Mesothelial cell of epicardium (in vitro differentiated cells): Measurements from ENCODE around the gene SPATA46. TPM values are rescaled to one million over a fixed set of nuclear protein-coding genes. Genes with fewer than 3 reads are reported as not detected.
"Not testable (repeated sequence)": the region's sequence is repeated elsewhere in the genome, so short reads cannot be mapped to it uniquely, and the experiment has no call there.

Experiments used
- DNase-seq, 2 experiments: peaks; one replicate each; pipeline ENCODE4 v3.0.0; 2021; ENCODE audit warnings: low spot score in 2 of 2; ENCODE audit not compliant: unreplicated experiment in 2 of 2
- H3K27ac Mint-ChIP-seq: 2 replicates; pipeline ENCODE4 v1.8.0; 2021; ENCODE audit warnings: mixed read lengths
- H3K27me3 Mint-ChIP-seq: 2 replicates; pipeline ENCODE4 v1.8.0; 2021; ENCODE audit warnings: low read depth, mixed read lengths
- H3K36me3 Mint-ChIP-seq: 2 replicates; pipeline ENCODE4 v1.8.0; 2021; ENCODE audit warnings: mixed read lengths
- H3K4me1 Mint-ChIP-seq: 2 replicates; pipeline ENCODE4 v1.8.0; 2021; ENCODE audit warnings: mixed read lengths
- H3K4me3 Mint-ChIP-seq: 2 replicates; pipeline ENCODE4 v1.8.0; 2021; ENCODE audit warnings: mild to moderate bottlenecking, moderate library complexity, mixed read lengths
- H3K9me3 Mint-ChIP-seq: 2 replicates; pipeline ENCODE4 v1.8.0; 2021; ENCODE audit warnings: mixed read lengths
- CTCF ChIP-seq: fragments of 200-600 bp; sonication (generic); IDR thresholded peaks from one replicate; pipeline ENCODE4 v1.5.0; 2021; ENCODE audit warnings: antibody characterized with exemption; ENCODE audit not compliant: unreplicated experiment
- total RNA-seq: library from RNA; stranded (reverse); gene quantifications from 3 replicates; pipeline ENCODE4 v1.2.1, GENCODE V29; 2021

SPATA46 gene
- total RNA-seq, 1 donor from 2014 or later, result not detected

GRCh38 chr1:162353702-162354101 is 23.0 kb downstream of the SPATA46 start:
- no peak overlapping the region for H3K27ac Mint-ChIP-seq
- H3K27me3 Mint-ChIP-seq, result no peaks in the 10 kb centered on the region
- H3K4me3 Mint-ChIP-seq, result no peak overlapping the region
- DNase-seq, result no peak
- peaks cover 6% of the 10 kb centered on the region for H3K36me3 Mint-ChIP-seq
- H3K4me1 Mint-ChIP-seq, result peaks cover 10% of the 10 kb centered on the region
- no peaks in the 10 kb centered on the region for H3K9me3 Mint-ChIP-seq
- no peak for TF ChIP-seq CTCF

- no peak overlapping the region for H3K27ac Mint-ChIP-seq
- TF ChIP-seq CTCF, result no peak
- no peak overlapping the region for H3K4me3 Mint-ChIP-seq
- no peaks in the 10 kb centered on the region for H3K9me3 Mint-ChIP-seq
- H3K36me3 Mint-ChIP-seq, result peaks cover 6% of the 10 kb centered on the region
- DNase-seq, result no peak
- no peaks in the 10 kb centered on the region for H3K27me3 Mint-ChIP-seq
- peaks cover 10% of the 10 kb centered on the region for H3K4me1 Mint-ChIP-seq
These were observed 23.6 kb downstream of the SPATA46 start for GRCh38 chr1:162353078-162353477.

- not testable (repeated sequence) for H3K27me3 Mint-ChIP-seq, H3K4me1 Mint-ChIP-seq, DNase-seq, H3K27ac Mint-ChIP-seq, H3K4me3 Mint-ChIP-seq, H3K9me3 Mint-ChIP-seq, H3K36me3 Mint-ChIP-seq
These were observed 24.8 kb downstream of the SPATA46 start for GRCh38 chr1:162351874-162352273.

GRCh38 chr1:162351246-162351842 is 25.3 kb downstream of the SPATA46 start:
- no peaks in the 10 kb centered on the region for H3K27me3 Mint-ChIP-seq
- no peak overlapping the region for H3K27ac Mint-ChIP-seq
- DNase-seq, result no peak
- no peak overlapping the region for H3K4me3 Mint-ChIP-seq
- no peak for TF ChIP-seq CTCF
- H3K36me3 Mint-ChIP-seq, result no peaks in the 10 kb centered on the region
- peaks cover 10% of the 10 kb centered on the region for H3K4me1 Mint-ChIP-seq
- H3K9me3 Mint-ChIP-seq, result no peaks in the 10 kb centered on the region

GRCh38 chr1:162349635-162350330 is 26.9 kb downstream of the SPATA46 start:
- no peak overlapping the region for H3K27ac Mint-ChIP-seq
- no peak overlapping the region for H3K4me3 Mint-ChIP-seq
- no peak for DNase-seq
- H3K36me3 Mint-ChIP-seq, result peaks cover 5% of the 10 kb centered on the region
- H3K4me1 Mint-ChIP-seq, result peaks cover 10% of the 10 kb centered on the region
- TF ChIP-seq CTCF, result no peak
- no peaks in the 10 kb centered on the region for H3K27me3 Mint-ChIP-seq
- no peaks in the 10 kb centered on the region for H3K9me3 Mint-ChIP-seq

GRCh38 chr1:162347281-162347680 is 29.4 kb downstream of the SPATA46 start:
- H3K9me3 Mint-ChIP-seq, result no peaks in the 10 kb centered on the region
- no peaks in the 10 kb centered on the region for H3K27me3 Mint-ChIP-seq
- H3K27ac Mint-ChIP-seq, result no peak overlapping the region
- peaks cover 7% of the 10 kb centered on the region for H3K4me1 Mint-ChIP-seq
- no peak overlapping the region for H3K4me3 Mint-ChIP-seq
- peaks cover 6% of the 10 kb centered on the region for H3K36me3 Mint-ChIP-seq
- no peak for TF ChIP-seq CTCF
- no peak for DNase-seq
